H1 (cell line): ENCODE measurements around the gene ZC3H7B. TPM values are rescaled to one million over a fixed set of nuclear protein-coding genes. Genes with fewer than 3 reads are reported as not detected.

Experiments used
- GTF2F1 ChIP-seq: IDR thresholded peaks from 2 replicates; pipeline ENCODE4 v1.6.1; 2012; ENCODE audit warnings: low read depth, low read length, improper control_type of control experiment, borderline replicate concordance
- KDM1A ChIP-seq: fragments of 200-600, 300-600 bp; sonication (generic); IDR thresholded peaks from 2 replicates; pipeline ENCODE4 v1.7.1; 2016; ENCODE audit warnings: mild to moderate bottlenecking, low read length, borderline replicate concordance
- KDM4A ChIP-seq: IDR thresholded peaks from one replicate; pipeline ENCODE4 v1.7.1; 2012; ENCODE audit warnings: low read depth, mild to moderate bottlenecking, moderate library complexity, low read length, inconsistent platforms; ENCODE audit not compliant: severe bottlenecking
- MAFK ChIP-seq: IDR thresholded peaks from 2 replicates; pipeline ENCODE4 v1.6.1; 2012; ENCODE audit warnings: low read depth, mild to moderate bottlenecking, improper control_type of control experiment, low read length
- POLR2A ChIP-seq, 2 experiments: IDR thresholded peaks; 1 replicate in 1 of 2; 2 replicates in 1 of 2; pipeline ENCODE4 v1.6.1; 2011; ENCODE audit warnings: low read depth in 2 of 2, low read length in 2 of 2, mild to moderate bottlenecking in 2 of 2; ENCODE audit errors: control extremely low read depth in 1 of 2
- SP1 ChIP-seq: IDR thresholded peaks from 2 replicates; pipeline ENCODE4 v1.6.1; 2011; ENCODE audit warnings: low read depth, low read length
- ZNF274 ChIP-seq: IDR thresholded peaks from 2 replicates; pipeline ENCODE4 v1.7.0; 2012; ENCODE audit warnings: low read length, borderline replicate concordance; ENCODE audit errors: extremely low read depth
- polyA plus RNA-seq, 7 experiments: library from polyadenylated mRNA; depleted of rRNA in 3 of 7; stranded (reverse) in 5 of 7; unstranded in 2 of 7; fragments of >200 nt in 5 of 7; fragments of 200-250 nt in 2 of 7; gene quantifications; 1 replicate in 5 of 7; 2 replicates in 1 of 7; 4 replicates in 1 of 7; pipeline versions ENCODE4 v1.2.1 to v1.2.3, GENCODE V29; 2011 to 2013; ENCODE audit warnings: missing spikeins in 2 of 7, mixed read lengths in 2 of 7
- total RNA-seq: library from RNA; stranded (reverse); fragmentation: NEBNext Ultra II Directional; extraction: Animal tissue kit (Norgen Biotek cat#: 25700); gene quantifications from 2 replicates; pipeline ENCODE4 v1.2.1, GENCODE V29; 2021
- TF ChIP-seq, protein P1 (sequence below): IDR thresholded peaks from 2 replicates; pipeline ENCODE4 v1.6.1; 2011; ENCODE audit warnings: low read depth, mild to moderate bottlenecking, low read length; ENCODE audit not compliant: insufficient read depth

ZC3H7B gene
- total and polyA plus RNA-seq, 2 of the 8 experiments (the other 6 are each of a cell fraction or from before 2014, with no cell fraction given): 35.5 to 78.6 TPM

DNA sequence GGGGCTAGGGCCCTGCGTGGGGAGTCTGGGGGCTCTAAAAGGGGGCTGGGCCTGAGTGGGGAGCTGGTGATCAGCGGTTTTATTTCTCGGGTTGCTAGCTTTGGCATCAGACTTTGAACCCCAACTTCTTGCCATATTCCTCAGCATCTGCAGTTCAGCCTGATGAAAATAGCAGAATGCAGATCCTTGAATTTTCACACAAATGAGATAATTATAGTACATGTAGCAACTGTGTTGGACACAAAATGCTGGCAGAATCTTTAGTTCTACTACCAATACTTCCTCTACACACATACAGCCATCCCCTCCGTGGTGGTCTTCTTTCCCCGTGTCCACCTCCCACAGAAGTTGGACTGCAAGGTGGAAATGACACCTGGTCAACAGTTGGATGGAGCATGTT is 1.5 kb downstream of the ZC3H7B start (continued):
- TF ChIP-seq GTF2F1 (no peak), KDM4A (no peak), MAFK (no peak), SP1 (no peak), POLR2A (IDR thresholded peaks at IDR 0.05; ENCODE audit: control extremely low read depth in 1 of 2, low read depth in 2 of 2, low read length in 2 of 2) (no peak), ZNF274 (no peak), KDM1A (no peak)
- TF ChIP-seq, protein P1, sequence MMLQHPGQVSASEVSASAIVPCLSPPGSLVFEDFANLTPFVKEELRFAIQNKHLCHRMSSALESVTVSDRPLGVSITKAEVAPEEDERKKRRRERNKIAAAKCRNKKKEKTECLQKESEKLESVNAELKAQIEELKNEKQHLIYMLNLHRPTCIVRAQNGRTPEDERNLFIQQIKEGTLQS: no peak
